Measurements from ENCODE around the gene IL17B. TPM values are rescaled to one million over a fixed set of nuclear protein-coding genes. Genes with fewer than 3 reads are reported as not detected.
A peak's percentile ranks its signal among the peaks of the same experiment; 100 is the strongest.

The IL17B gene
- total and polyA plus RNA-seq, 2 of the 13 experiments (the other 11 are each of a cell fraction or from before 2014, with no cell fraction given) = 0.29 to 2.6 TPM

DNA sequence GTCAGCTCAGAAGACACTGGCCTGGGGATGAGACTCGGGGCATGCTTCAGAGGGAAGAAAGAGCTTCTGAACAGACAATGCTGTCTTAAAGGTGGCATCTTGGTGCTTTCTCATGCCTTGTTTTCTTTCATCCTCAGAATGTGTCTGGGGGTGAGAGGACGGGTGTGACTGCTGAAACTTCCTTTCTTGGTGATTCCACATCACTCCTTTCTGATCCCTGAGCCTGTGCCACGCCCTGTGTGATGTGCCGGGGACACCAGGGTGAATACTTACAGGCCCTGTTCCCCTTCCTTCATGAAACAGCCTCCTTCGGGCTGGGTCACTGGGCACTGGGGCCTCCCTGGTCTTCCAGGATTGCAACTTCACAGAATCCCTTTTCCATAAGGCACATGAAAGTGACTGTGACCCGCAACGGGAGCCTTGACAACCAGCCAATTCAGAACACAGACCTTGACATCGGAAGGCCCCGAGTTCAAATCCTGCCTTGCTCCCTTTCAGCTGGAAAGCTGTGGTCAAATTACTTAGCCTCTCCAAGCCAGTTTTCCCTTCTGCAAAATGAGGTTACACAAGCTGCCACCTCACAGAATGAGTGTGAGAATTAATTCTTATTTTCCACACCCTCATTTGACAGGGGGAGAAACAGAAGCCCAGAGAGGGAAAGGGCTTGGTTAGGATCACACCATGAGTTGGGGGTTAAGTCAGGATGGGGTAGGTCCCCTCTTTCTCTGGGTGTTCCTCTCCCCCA lies 44.1 kb upstream of the IL17B start (continued):
- TF ChIP-seq TCF7L2 (IDR thresholded peaks at IDR 0.05; ENCODE audit: low read depth, low read length) (no peak), ZFP41 (CRISPR knock-in tag; IDR thresholded peaks at IDR 0.05; ENCODE audit: borderline replicate concordance) (no peak), DMTF1 (CRISPR knock-in tag; IDR thresholded peaks at IDR 0.05) (no peak), ZNF891 (CRISPR knock-in tag; IDR thresholded peaks at IDR 0.05) (0 out of 2 replicates have a peak, but pooled peaks have one; percentile 12), ZNF572 (CRISPR knock-in tag; IDR thresholded peaks at IDR 0.05) (0 out of 2 replicates have a peak, but pooled peaks have one; percentile 28), DNMT3B (CRISPR knock-in tag; conservative IDR thresholded peaks at IDR 0.05) (no peak), TERF1 (CRISPR knock-in tag; IDR thresholded peaks at IDR 0.05) (no peak)
- TF ChIP-seq, protein P1, sequence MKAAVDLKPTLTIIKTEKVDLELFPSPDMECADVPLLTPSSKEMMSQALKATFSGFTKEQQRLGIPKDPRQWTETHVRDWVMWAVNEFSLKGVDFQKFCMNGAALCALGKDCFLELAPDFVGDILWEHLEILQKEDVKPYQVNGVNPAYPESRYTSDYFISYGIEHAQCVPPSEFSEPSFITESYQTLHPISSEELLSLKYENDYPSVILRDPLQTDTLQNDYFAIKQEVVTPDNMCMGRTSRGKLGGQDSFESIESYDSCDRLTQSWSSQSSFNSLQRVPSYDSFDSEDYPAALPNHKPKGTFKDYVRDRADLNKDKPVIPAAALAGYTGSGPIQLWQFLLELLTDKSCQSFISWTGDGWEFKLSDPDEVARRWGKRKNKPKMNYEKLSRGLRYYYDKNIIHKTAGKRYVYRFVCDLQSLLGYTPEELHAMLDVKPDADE (CRISPR knock-in tag; IDR thresholded peaks at IDR 0.05) = no peak
- TF ChIP-seq, protein P2, sequence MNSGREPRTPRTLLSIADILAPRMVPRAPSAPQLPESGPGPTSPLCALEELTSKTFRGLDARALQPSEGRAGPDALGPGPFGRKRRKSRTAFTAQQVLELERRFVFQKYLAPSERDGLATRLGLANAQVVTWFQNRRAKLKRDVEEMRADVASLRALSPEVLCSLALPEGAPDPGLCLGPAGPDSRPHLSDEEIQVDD (CRISPR knock-in tag; IDR thresholded peaks at IDR 0.05; ENCODE audit: borderline replicate concordance) = no peak
